HCT116 (cell line): ENCODE results near the gene CELF2. TPM values are rescaled to one million over a fixed set of nuclear protein-coding genes. Genes with fewer than 3 reads are reported as not detected.

Source experiments
- ATAC-seq: fragments of 200-7000 bp; cut with Tn5 transposase; 2 replicates; pipeline ENCODE4 v1.9.1; 2020; ENCODE audit warnings: mild to moderate bottlenecking, moderate library complexity
- BruUV-seq: library from RNA; stranded (reverse); fragments of 400-500 nt; replicated peaks from 2 replicates; lab custom pipeline; 2021; lab: Mats Ljungman, UMichigan
- CTCF ChIA-PET: fragments of 300-600 bp; sonication (Branson Sonifier 250); formaldehyde crosslinking; loops from one replicate; lab custom pipeline; 2021; ENCODE audit warnings: antibody characterized with exemption; lab: Charles Lee
- POLR2A ChIA-PET: fragments of 300-600, 350-600 bp; sonication (Branson Sonifier 250); formaldehyde crosslinking; loops from one replicate; lab custom pipeline; 2021; ENCODE audit warnings: antibody characterized with exemption; lab: Charles Lee
- RAD21 ChIA-PET, 2 experiments: fragments of 300-600 bp; sonication (Branson Sonifier 250); formaldehyde crosslinking; loops; one replicate each; lab custom pipeline; 2023; ENCODE audit warnings: low total read pairs in 2 of 2; ENCODE audit not compliant: uncharacterized antibody in 2 of 2, unreplicated experiment in 2 of 2, low non-redundant PET in 1 of 2; lab: Charles Lee
- DNase-seq: peaks from one replicate; pipeline ENCODE4 v3.0.0-alpha.2; 2010; ENCODE audit warnings: low read depth, low spot score
- H2AFZ ChIP-seq: fragments of 200-600 bp; shearing (Covaris generic), sonication (generic); 2 replicates; pipeline ENCODE4 v1.6.1; 2017; ENCODE audit warnings: low read depth, mixed run types, mixed read lengths, antibody characterized with exemption, low read length; ENCODE audit not compliant: poor library complexity, severe bottlenecking
- H3K27ac ChIP-seq: 2 replicates; pipeline ENCODE4 v1.5.1; 2012; ENCODE audit warnings: low read depth, low read length
- H3K27me3 ChIP-seq: fragments of 200-600 bp; sonication (generic); 2 replicates; pipeline ENCODE4 v1.6.1; 2016; ENCODE audit warnings: mixed run types, low read length, mixed read lengths; ENCODE audit not compliant: insufficient read depth
- H3K36me3 ChIP-seq, 2 experiments: fragments of 200-500 bp in 1 of 2; fragments of 200-600 bp in 1 of 2; sonication (Bioruptor generic) in 1 of 2; sonication (generic) in 1 of 2; 2 replicates each; pipeline versions ENCODE4 v1.5.1 to v1.6.1; 2014 to 2016; ENCODE audit warnings: low read length in 2 of 2, inconsistent platforms in 1 of 2, mixed read lengths in 1 of 2, mixed run types in 1 of 2; ENCODE audit not compliant: insufficient read depth in 2 of 2, control insufficient read depth in 1 of 2
- H3K4me1 ChIP-seq, 2 experiments: fragments of 200-600 bp in 1 of 2; sonication (generic) in 1 of 2; 2 replicates each; pipeline versions ENCODE4 v1.5.1 to v1.6.1; 2012 to 2017; ENCODE audit warnings: low read length in 2 of 2, inconsistent platforms in 1 of 2, mild to moderate bottlenecking in 1 of 2, mixed read lengths in 1 of 2, mixed run types in 1 of 2, moderate library complexity in 1 of 2; ENCODE audit not compliant: insufficient read depth in 2 of 2, control insufficient read depth in 1 of 2
- H3K4me2 ChIP-seq: fragments of 200-600 bp; sonication (generic); 2 replicates; pipeline ENCODE4 v1.6.1; 2017; ENCODE audit warnings: mixed run types, low read length, mixed read lengths
- H3K4me3 ChIP-seq, 2 experiments: fragments of 200-600 bp in 1 of 2; sonication (generic) in 1 of 2; replicated peaks in 1 of 2; 2 replicates each; pipeline ENCODE4 v1.5.1; 2011 to 2016; ENCODE audit warnings: low read length in 2 of 2, control low read depth in 1 of 2, low read depth in 1 of 2, mild to moderate bottlenecking in 1 of 2, mixed read lengths in 1 of 2, mixed run types in 1 of 2
- H3K79me2 ChIP-seq: fragments of 200-600 bp; sonication (generic); 2 replicates; pipeline ENCODE4 v1.6.1; 2017; ENCODE audit warnings: mild to moderate bottlenecking, mixed run types, low read length, moderate library complexity, mixed read lengths; ENCODE audit not compliant: insufficient read depth
- H3K9ac ChIP-seq: fragments of 200-600 bp; sonication (generic); 2 replicates; pipeline ENCODE4 v1.6.1; 2016; ENCODE audit warnings: low read length, mixed read lengths
- H3K9me2 ChIP-seq: fragments of 200-600 bp; sonication (generic), shearing (Covaris generic); 2 replicates; pipeline ENCODE4 v1.6.1; 2017; ENCODE audit warnings: mixed run types, mild to moderate bottlenecking, moderate library complexity; ENCODE audit not compliant: insufficient read depth
- H3K9me3 ChIP-seq, 2 experiments: fragments of 200-500 bp in 1 of 2; fragments of 200-600 bp in 1 of 2; sonication (Bioruptor generic) in 1 of 2; sonication (generic) in 1 of 2; 2 replicates each; pipeline ENCODE4 v1.6.1; 2014 to 2017; ENCODE audit warnings: low read length in 2 of 2, mixed read lengths in 2 of 2, inconsistent platforms in 1 of 2, low read depth in 1 of 2, mild to moderate bottlenecking in 1 of 2, mixed run types in 1 of 2, moderate library complexity in 1 of 2; ENCODE audit not compliant: control insufficient read depth in 1 of 2, insufficient read depth in 1 of 2
- H4K20me1 ChIP-seq: fragments of 200-600 bp; sonication (generic), shearing (Covaris generic); 2 replicates; pipeline ENCODE4 v1.6.1; 2017; ENCODE audit warnings: mixed run types, mild to moderate bottlenecking, moderate library complexity; ENCODE audit not compliant: insufficient read depth
- CEBPB ChIP-seq: IDR thresholded peaks from 2 replicates; pipeline ENCODE4 v1.6.1; 2012; ENCODE audit warnings: low read depth
- EGR1 ChIP-seq: IDR thresholded peaks from 2 replicates; pipeline ENCODE4 v1.6.1; 2012; ENCODE audit warnings: low read depth
- ELF1 ChIP-seq: IDR thresholded peaks from 2 replicates; pipeline ENCODE4 v1.6.1; 2012; ENCODE audit warnings: low read depth, borderline replicate concordance
- FOSL1 ChIP-seq: IDR thresholded peaks from 2 replicates; pipeline ENCODE4 v1.6.1; 2012; ENCODE audit warnings: low read depth
- JUND ChIP-seq: IDR thresholded peaks from 2 replicates; pipeline ENCODE4 v1.6.1; 2012
- RAD21 ChIP-seq: IDR thresholded peaks from 2 replicates; pipeline ENCODE4 v1.6.1; 2012; ENCODE audit warnings: low read depth, mild to moderate bottlenecking
- SIN3A ChIP-seq: IDR thresholded peaks from 2 replicates; pipeline ENCODE4 v1.6.1; 2012; ENCODE audit warnings: low read depth
- SP1 ChIP-seq: IDR thresholded peaks from 2 replicates; pipeline ENCODE4 v1.6.1; 2012; ENCODE audit warnings: low read depth
- SRF ChIP-seq: IDR thresholded peaks from 2 replicates; pipeline ENCODE4 v1.6.1; 2012; ENCODE audit warnings: low read depth
- TCF7L2 ChIP-seq: IDR thresholded peaks from 2 replicates; pipeline ENCODE4 v1.7.0; 2011; ENCODE audit warnings: borderline replicate concordance, inconsistent platforms; ENCODE audit not compliant: insufficient read depth, insufficient read length; ENCODE audit errors: extremely low read depth
- YY1 ChIP-seq: IDR thresholded peaks from 2 replicates; pipeline ENCODE4 v1.6.1; 2011; ENCODE audit warnings: low read length, low read depth, moderate library complexity, mild to moderate bottlenecking; ENCODE audit not compliant: insufficient replicate concordance; ENCODE audit errors: extremely low read depth
- intact Hi-C: fragments of 100-400 bp; cut with micrococcal nuclease; formaldehyde crosslinking; loops from 2 replicates; pipeline ENCODE4 v1.10.0; 2022
- total RNA-seq: library from RNA; stranded (reverse); gene quantifications from one replicate; pipeline ENCODE4 v1.2.1, GENCODE V29; 2021; ENCODE audit not compliant: unreplicated experiment
- TF ChIP-seq, protein P1 (sequence below), 3 experiments: fragments of 200-600 bp in 1 of 3; sonication (generic) in 1 of 3; IDR thresholded peaks in 2 of 3; conservative IDR thresholded peaks in 1 of 3; 2 replicates each; pipeline ENCODE4 v1.5.1; 2012 to 2017; ENCODE audit warnings: low read depth in 2 of 3, low read length in 2 of 3, antibody characterized with exemption in 1 of 3, borderline replicate concordance in 1 of 3, control low read depth in 1 of 3, mild to moderate bottlenecking in 1 of 3, mixed read lengths in 1 of 3, mixed run types in 1 of 3, moderate library complexity in 1 of 3; ENCODE audit not compliant: insufficient read depth in 1 of 3
- TF ChIP-seq, protein P2 (sequence below): IDR thresholded peaks from 2 replicates; pipeline ENCODE4 v1.6.1; 2011; ENCODE audit warnings: mild to moderate bottlenecking, low read length, moderate library complexity; ENCODE audit not compliant: insufficient replicate concordance; ENCODE audit errors: extremely low read depth
- TF ChIP-seq, protein P3 (sequence below): IDR thresholded peaks from 2 replicates; pipeline ENCODE4 v1.6.1; 2012
- TF ChIP-seq, protein P4 (sequence below): IDR thresholded peaks from 2 replicates; pipeline ENCODE4 v1.6.1; 2012
- TF ChIP-seq, protein P5 (sequence below): IDR thresholded peaks from 2 replicates; pipeline ENCODE4 v1.6.1; 2012; ENCODE audit warnings: low read depth

Gene CELF2
- total RNA-seq, 1 experiment from 2014 or later, result 0.66 TPM

DNA sequence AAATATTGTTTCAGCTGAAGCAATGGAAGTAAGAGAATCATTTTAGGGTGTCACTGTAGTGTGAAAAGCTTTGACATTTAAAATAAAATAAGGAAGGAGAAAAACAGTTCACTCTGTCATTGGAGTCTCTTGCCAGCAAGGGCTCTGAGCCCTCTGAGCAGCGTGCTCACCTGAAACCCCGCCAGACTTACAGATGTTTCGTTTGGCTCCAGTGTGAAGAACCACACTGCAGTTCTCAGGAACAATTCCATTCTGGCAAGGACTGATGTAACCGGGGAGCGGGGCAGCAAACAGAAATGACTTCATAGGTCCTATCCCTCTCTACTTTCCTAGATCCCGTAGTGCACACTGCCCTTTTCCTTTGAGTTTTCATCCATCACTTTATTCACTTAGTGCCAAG is 164.3 kb downstream of the CELF2 start:
- DNase-seq, result no peak
- no peak overlapping the region for H3K4me2 ChIP-seq
- H3K9me3 ChIP-seq, result no peaks in the 10 kb centered on the region; a peak in 1 of 4 replicates
- H3K9me2 ChIP-seq, result no peaks in the 10 kb centered on the region
- BruUV-seq, result no TSS peak
- intact Hi-C loops, result no loop called here
- no peaks in the 10 kb centered on the region for H4K20me1 ChIP-seq
- H3K4me1 ChIP-seq, result no peaks in the 10 kb centered on the region
- ChIA-PET CTCF (no interaction called here), POLR2A (no interaction called here), RAD21 (no interaction called here)
- TF ChIP-seq SP1 (no peak), YY1 (no peak), JUND (no peak), RAD21 (no peak), SRF (no peak), CEBPB (no peak), ELF1 (no peak), SIN3A (no peak), FOSL1 (no peak), TCF7L2 (no peak), EGR1 (no peak)
- TF ChIP-seq, protein P1, sequence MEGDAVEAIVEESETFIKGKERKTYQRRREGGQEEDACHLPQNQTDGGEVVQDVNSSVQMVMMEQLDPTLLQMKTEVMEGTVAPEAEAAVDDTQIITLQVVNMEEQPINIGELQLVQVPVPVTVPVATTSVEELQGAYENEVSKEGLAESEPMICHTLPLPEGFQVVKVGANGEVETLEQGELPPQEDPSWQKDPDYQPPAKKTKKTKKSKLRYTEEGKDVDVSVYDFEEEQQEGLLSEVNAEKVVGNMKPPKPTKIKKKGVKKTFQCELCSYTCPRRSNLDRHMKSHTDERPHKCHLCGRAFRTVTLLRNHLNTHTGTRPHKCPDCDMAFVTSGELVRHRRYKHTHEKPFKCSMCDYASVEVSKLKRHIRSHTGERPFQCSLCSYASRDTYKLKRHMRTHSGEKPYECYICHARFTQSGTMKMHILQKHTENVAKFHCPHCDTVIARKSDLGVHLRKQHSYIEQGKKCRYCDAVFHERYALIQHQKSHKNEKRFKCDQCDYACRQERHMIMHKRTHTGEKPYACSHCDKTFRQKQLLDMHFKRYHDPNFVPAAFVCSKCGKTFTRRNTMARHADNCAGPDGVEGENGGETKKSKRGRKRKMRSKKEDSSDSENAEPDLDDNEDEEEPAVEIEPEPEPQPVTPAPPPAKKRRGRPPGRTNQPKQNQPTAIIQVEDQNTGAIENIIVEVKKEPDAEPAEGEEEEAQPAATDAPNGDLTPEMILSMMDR (IDR thresholded peaks at IDR 0.05 in 2 of 3, conservative IDR thresholded peaks at IDR 0.05 in 1 of 3; ENCODE audit: borderline replicate concordance in 1 of 3, insufficient read depth in 1 of 3, low read depth in 2 of 3, low read length in 2 of 3), result no peak
- TF ChIP-seq, protein P2, sequence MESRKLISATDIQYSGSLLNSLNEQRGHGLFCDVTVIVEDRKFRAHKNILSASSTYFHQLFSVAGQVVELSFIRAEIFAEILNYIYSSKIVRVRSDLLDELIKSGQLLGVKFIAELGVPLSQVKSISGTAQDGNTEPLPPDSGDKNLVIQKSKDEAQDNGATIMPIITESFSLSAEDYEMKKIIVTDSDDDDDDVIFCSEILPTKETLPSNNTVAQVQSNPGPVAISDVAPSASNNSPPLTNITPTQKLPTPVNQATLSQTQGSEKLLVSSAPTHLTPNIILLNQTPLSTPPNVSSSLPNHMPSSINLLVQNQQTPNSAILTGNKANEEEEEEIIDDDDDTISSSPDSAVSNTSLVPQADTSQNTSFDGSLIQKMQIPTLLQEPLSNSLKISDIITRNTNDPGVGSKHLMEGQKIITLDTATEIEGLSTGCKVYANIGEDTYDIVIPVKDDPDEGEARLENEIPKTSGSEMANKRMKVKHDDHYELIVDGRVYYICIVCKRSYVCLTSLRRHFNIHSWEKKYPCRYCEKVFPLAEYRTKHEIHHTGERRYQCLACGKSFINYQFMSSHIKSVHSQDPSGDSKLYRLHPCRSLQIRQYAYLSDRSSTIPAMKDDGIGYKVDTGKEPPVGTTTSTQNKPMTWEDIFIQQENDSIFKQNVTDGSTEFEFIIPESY, result no peak
- TF ChIP-seq, protein P3, sequence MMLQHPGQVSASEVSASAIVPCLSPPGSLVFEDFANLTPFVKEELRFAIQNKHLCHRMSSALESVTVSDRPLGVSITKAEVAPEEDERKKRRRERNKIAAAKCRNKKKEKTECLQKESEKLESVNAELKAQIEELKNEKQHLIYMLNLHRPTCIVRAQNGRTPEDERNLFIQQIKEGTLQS, result no peak
- TF ChIP-seq, protein P4, sequence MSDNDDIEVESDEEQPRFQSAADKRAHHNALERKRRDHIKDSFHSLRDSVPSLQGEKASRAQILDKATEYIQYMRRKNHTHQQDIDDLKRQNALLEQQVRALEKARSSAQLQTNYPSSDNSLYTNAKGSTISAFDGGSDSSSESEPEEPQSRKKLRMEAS, result no peak
- TF ChIP-seq, protein P5, sequence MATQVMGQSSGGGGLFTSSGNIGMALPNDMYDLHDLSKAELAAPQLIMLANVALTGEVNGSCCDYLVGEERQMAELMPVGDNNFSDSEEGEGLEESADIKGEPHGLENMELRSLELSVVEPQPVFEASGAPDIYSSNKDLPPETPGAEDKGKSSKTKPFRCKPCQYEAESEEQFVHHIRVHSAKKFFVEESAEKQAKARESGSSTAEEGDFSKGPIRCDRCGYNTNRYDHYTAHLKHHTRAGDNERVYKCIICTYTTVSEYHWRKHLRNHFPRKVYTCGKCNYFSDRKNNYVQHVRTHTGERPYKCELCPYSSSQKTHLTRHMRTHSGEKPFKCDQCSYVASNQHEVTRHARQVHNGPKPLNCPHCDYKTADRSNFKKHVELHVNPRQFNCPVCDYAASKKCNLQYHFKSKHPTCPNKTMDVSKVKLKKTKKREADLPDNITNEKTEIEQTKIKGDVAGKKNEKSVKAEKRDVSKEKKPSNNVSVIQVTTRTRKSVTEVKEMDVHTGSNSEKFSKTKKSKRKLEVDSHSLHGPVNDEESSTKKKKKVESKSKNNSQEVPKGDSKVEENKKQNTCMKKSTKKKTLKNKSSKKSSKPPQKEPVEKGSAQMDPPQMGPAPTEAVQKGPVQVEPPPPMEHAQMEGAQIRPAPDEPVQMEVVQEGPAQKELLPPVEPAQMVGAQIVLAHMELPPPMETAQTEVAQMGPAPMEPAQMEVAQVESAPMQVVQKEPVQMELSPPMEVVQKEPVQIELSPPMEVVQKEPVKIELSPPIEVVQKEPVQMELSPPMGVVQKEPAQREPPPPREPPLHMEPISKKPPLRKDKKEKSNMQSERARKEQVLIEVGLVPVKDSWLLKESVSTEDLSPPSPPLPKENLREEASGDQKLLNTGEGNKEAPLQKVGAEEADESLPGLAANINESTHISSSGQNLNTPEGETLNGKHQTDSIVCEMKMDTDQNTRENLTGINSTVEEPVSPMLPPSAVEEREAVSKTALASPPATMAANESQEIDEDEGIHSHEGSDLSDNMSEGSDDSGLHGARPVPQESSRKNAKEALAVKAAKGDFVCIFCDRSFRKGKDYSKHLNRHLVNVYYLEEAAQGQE, result no peak
- H3K79me2 ChIP-seq, result no peaks in the 10 kb centered on the region
- H3K27ac ChIP-seq, result no peak overlapping the region
- ATAC-seq, result no peak
- H3K36me3 ChIP-seq, result no peaks in the 10 kb centered on the region
- H2AFZ ChIP-seq, result no peak overlapping the region
- H3K4me3 ChIP-seq, result no peak overlapping the region
- H3K27me3 ChIP-seq, result no peaks in the 10 kb centered on the region; the same call in 1 of the 2 replicates
- H3K9ac ChIP-seq, result no peak overlapping the region
